SU-DHL-6 (cell line): Measurements from ENCODE around the gene CHN1.

ENCODE experiments used
- H2AFZ ChIP-seq: fragments of 200-600 bp; sonication (generic); 2 replicates; pipeline ENCODE4 v1.6.1; 2014; ENCODE audit warnings: low read depth, mild to moderate bottlenecking, moderate library complexity, mixed read lengths, antibody characterized with exemption, low read length; ENCODE audit not compliant: severe bottlenecking
- H3F3A ChIP-seq: fragments of 200-600 bp; shearing (Covaris generic); 2 replicates; pipeline ENCODE4 v1.6.0; 2016; ENCODE audit warnings: antibody characterized with exemption, mild to moderate bottlenecking; ENCODE audit not compliant: insufficient read depth
- H3K27ac ChIP-seq: fragments of 200-600 bp; sonication (generic); 2 replicates; pipeline ENCODE4 v1.5.1; 2016; ENCODE audit warnings: low read depth, mild to moderate bottlenecking, low read length, moderate library complexity, mixed read lengths
- H3K27me3 ChIP-seq: fragments of 200-600 bp; sonication (generic), shearing (Covaris generic); 2 replicates; pipeline ENCODE4 v1.6.0; 2014; ENCODE audit warnings: mild to moderate bottlenecking, low read length
- H3K36me3 ChIP-seq: fragments of 200-600 bp; sonication (generic); 2 replicates; pipeline ENCODE4 v1.6.1; 2014; ENCODE audit warnings: mild to moderate bottlenecking, low read length, mixed read lengths
- H3K4me2 ChIP-seq: fragments of 300-600, 200-600 bp; shearing (Covaris generic), sonication (generic); 2 replicates; pipeline ENCODE4 v1.6.0; 2014; ENCODE audit warnings: low read length, low read depth, mild to moderate bottlenecking; ENCODE audit not compliant: poor library complexity, severe bottlenecking
- H3K4me3 ChIP-seq: fragments of 200-600 bp; sonication (generic); 2 replicates; pipeline ENCODE4 v1.5.1; 2014; ENCODE audit warnings: antibody characterized with exemption, low read length, mild to moderate bottlenecking, mixed read lengths; ENCODE audit not compliant: insufficient read depth, poor library complexity, severe bottlenecking
- H3K79me2 ChIP-seq: fragments of 200-600 bp; sonication (generic); 2 replicates; pipeline ENCODE4 v1.6.1; 2014; ENCODE audit warnings: mild to moderate bottlenecking, low read length, moderate library complexity; ENCODE audit not compliant: insufficient read depth
- H3K9ac ChIP-seq: fragments of 200-600 bp; sonication (generic); 2 replicates; pipeline ENCODE4 v1.7.0; 2014; ENCODE audit warnings: mild to moderate bottlenecking, low read length
- H3K9me2 ChIP-seq: fragments of 200-600 bp; sonication (generic); replicated peaks from 2 replicates; pipeline ENCODE4 v1.6.1; 2014; ENCODE audit warnings: low read length; ENCODE audit not compliant: insufficient read depth
- H3K9me3 ChIP-seq: fragments of 200-600 bp; sonication (generic); 2 replicates; pipeline ENCODE4 v1.6.1; 2014; ENCODE audit warnings: low read length, mixed read lengths; ENCODE audit not compliant: insufficient read depth
- H4K20me1 ChIP-seq: fragments of 200-600 bp; sonication (generic); 2 replicates; pipeline ENCODE4 v1.6.1; 2014; ENCODE audit warnings: low read depth, mild to moderate bottlenecking, antibody characterized with exemption, low read length, moderate library complexity, mixed read lengths
- CTCF ChIP-seq: fragments of 200-600 bp; sonication (generic); IDR thresholded peaks from one replicate; pipeline ENCODE4 v1.5.1; 2017; ENCODE audit warnings: antibody characterized with exemption, mild to moderate bottlenecking, low read length, moderate library complexity; ENCODE audit not compliant: insufficient read depth, poor library complexity, severe bottlenecking
- EZH2phosphoT487 ChIP-seq: fragments of 200-600 bp; sonication (generic), shearing (Covaris generic); conservative IDR thresholded peaks from 2 replicates; pipeline ENCODE4 v1.6.1; 2018; ENCODE audit warnings: mild to moderate bottlenecking, antibody characterized with exemption, low read length, moderate library complexity, mixed read lengths

CHN1 gene

GRCh38 chr2:174903264-174903556, 102.0 kb downstream of the CHN1 start:
- no peak overlapping the region for H3K27ac ChIP-seq
- H3K9ac ChIP-seq, result no peak overlapping the region
- H2AFZ ChIP-seq, result no peak overlapping the region
- H3F3A ChIP-seq, result no peaks in the 10 kb centered on the region
- H3K4me2 ChIP-seq, result no peak overlapping the region
- H4K20me1 ChIP-seq, result no peaks in the 10 kb centered on the region
- no peaks in the 10 kb centered on the region for H3K9me2 ChIP-seq
- H3K27me3 ChIP-seq, result no peaks in the 10 kb centered on the region
- no peaks in the 10 kb centered on the region for H3K79me2 ChIP-seq
- no peaks in the 10 kb centered on the region for H3K36me3 ChIP-seq
- H3K4me3 ChIP-seq, result no peak overlapping the region
- TF ChIP-seq CTCF (no peak), EZH2phosphoT487 (no peak)
- H3K9me3 ChIP-seq, result no peaks in the 10 kb centered on the region

DNA sequence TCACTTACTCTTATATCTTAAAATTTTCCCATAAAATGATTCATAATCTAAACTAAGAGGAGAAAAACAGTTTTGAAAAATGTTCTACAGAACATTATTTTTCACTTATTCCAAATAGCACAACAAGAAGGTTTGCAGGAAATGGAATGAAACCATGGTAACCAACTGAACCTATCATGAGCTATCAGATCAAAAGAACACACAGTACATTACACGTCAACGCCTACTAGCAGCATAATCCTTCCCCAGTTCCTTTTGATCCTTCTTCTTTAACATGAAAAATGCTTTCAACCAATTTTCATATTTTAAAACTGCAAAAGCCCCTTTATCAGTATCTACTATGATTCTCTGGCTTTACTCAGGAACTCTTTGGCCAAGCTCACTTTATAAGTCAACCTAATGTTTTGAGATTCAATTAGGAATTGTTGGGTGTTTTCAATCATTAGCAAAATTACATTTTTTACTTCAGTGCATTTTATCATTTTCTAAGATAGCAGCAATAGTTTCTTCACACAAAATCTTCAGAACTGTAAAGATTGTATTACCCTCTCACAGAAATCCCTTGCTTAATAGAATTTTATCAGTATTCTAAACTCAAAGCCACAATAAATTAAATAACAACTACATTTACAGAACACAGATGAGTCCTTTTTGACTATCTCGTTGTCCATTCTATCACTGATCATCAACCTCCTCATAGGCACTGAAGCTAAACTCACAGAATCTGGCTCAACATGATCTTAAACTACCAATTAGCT, 102.5 kb downstream of the CHN1 start:
- Histone ChIP-seq H3K4me2 (no peak overlapping the region), H3K79me2 (no peaks in the 10 kb centered on the region), H3K27me3 (no peaks in the 10 kb centered on the region), H2AFZ (no peak overlapping the region), H3K27ac (no peak overlapping the region), H3K9me3 (no peaks in the 10 kb centered on the region), H4K20me1 (no peaks in the 10 kb centered on the region), H3K9me2 (no peaks in the 10 kb centered on the region), H3K4me3 (no peak overlapping the region), H3K36me3 (no peaks in the 10 kb centered on the region), H3F3A (no peaks in the 10 kb centered on the region), H3K9ac (no peak overlapping the region)
- TF ChIP-seq EZH2phosphoT487 (no peak), CTCF (no peak)

DNA sequence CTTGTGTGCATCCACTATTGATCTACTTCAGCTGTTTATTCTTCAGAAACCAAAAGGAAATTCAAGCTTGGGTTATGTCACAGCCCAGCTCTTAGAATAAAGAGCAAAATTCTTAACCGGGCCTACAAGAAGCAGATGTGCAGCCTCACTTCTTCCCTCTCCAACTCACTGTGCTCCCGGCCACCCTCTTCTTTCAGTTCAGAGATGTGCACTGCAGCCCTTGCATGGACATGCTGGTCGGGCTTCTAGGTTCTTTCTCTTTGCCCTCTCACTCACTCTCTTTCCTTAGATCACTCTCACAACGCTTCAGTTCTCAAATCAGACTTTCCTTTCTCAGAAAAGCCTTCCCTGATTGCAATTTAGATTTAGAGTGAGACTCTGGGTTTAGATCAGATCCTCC, 104.1 kb downstream of the CHN1 start:
- Histone ChIP-seq H2AFZ (no peak overlapping the region), H3K27ac (no peak overlapping the region), H3K79me2 (no peaks in the 10 kb centered on the region), H3K9ac (no peak overlapping the region), H3K4me2 (no peak overlapping the region), H3K27me3 (no peaks in the 10 kb centered on the region), H4K20me1 (no peaks in the 10 kb centered on the region; the same call in 1 of the 2 replicates), H3K9me3 (no peaks in the 10 kb centered on the region), H3F3A (no peaks in the 10 kb centered on the region), H3K36me3 (no peaks in the 10 kb centered on the region), H3K9me2 (no peaks in the 10 kb centered on the region), H3K4me3 (no peak overlapping the region)
- TF ChIP-seq CTCF, result no peak
- no peak for TF ChIP-seq EZH2phosphoT487
